Panc1 (cell line): Measurements from ENCODE around the gene SNPH. TPM values are rescaled to one million over a fixed set of nuclear protein-coding genes. Genes with fewer than 3 reads are reported as not detected.

ENCODE experiments used
- ATAC-seq: fragments of 200-7000 bp; cut with Tn5 transposase; 2 replicates; pipeline ENCODE4 v1.9.1; 2020; ENCODE audit warnings: mild to moderate bottlenecking, moderate library complexity
- BruUV-seq: library from RNA; stranded (reverse); fragments of 400-500 nt; replicated peaks from 2 replicates; lab custom pipeline; 2021; lab: Mats Ljungman, UMichigan
- CTCF ChIA-PET: fragments of 300-600 bp; sonication (Branson Sonifier 250); formaldehyde crosslinking; loops from one replicate; lab custom pipeline; 2022; ENCODE audit warnings: antibody characterized with exemption; lab: Charles Lee
- POLR2A ChIA-PET: fragments of 300-600 bp; sonication (Branson Sonifier 250); formaldehyde crosslinking; loops from one replicate; lab custom pipeline; 2022; ENCODE audit warnings: antibody characterized with exemption; lab: Charles Lee
- DNase-seq: peaks from one replicate; pipeline ENCODE4 v3.0.0-alpha.2; 2010; ENCODE audit warnings: low read depth, low spot score
- H3K27ac ChIP-seq: 2 replicates; pipeline ENCODE4 v1.5.1; 2011; ENCODE audit warnings: mild to moderate bottlenecking, low read length, inconsistent platforms
- H3K27me3 ChIP-seq: fragments of 200-500 bp; sonication (Bioruptor generic); 2 replicates; pipeline ENCODE4 v1.6.0; 2014; ENCODE audit warnings: low read length, inconsistent platforms; ENCODE audit not compliant: control insufficient read depth, insufficient read depth
- H3K36me3 ChIP-seq: fragments of 200-500 bp; sonication (Bioruptor generic); 2 replicates; pipeline ENCODE4 v1.5.1; 2014; ENCODE audit warnings: inconsistent platforms, mild to moderate bottlenecking, low read length, moderate library complexity; ENCODE audit not compliant: control insufficient read depth, insufficient read depth
- H3K4me1 ChIP-seq: 2 replicates; pipeline ENCODE4 v1.5.1; 2011; ENCODE audit warnings: inconsistent platforms, mild to moderate bottlenecking, low read length, moderate library complexity; ENCODE audit not compliant: control insufficient read depth, insufficient read depth
- H3K4me3 ChIP-seq, 2 experiments: 2 replicates each; pipeline ENCODE4 v1.5.1; 2011 to 2012; ENCODE audit warnings: low read depth in 2 of 2, low read length in 2 of 2, mild to moderate bottlenecking in 2 of 2, inconsistent platforms in 1 of 2, moderate library complexity in 1 of 2
- H3K9me3 ChIP-seq: fragments of 200-500 bp; sonication (Bioruptor generic); 2 replicates; pipeline ENCODE4 v1.5.1; 2014; ENCODE audit warnings: low read depth, mild to moderate bottlenecking, inconsistent platforms, low read length, moderate library complexity; ENCODE audit not compliant: control insufficient read depth, insufficient read depth
- POLR2AphosphoS5 ChIP-seq: IDR thresholded peaks from 2 replicates; pipeline ENCODE4 v1.6.1; 2012; ENCODE audit warnings: mild to moderate bottlenecking, low read depth, low read length, moderate library complexity
- SIN3A ChIP-seq: IDR thresholded peaks from 2 replicates; pipeline ENCODE4 v1.6.1; 2012; ENCODE audit warnings: low read depth, mild to moderate bottlenecking, low read length, moderate library complexity, borderline replicate concordance; ENCODE audit not compliant: insufficient read depth
- TCF7L2 ChIP-seq: IDR thresholded peaks from 2 replicates; pipeline ENCODE4 v1.6.1; 2011; ENCODE audit warnings: mild to moderate bottlenecking, low read depth, low read length, inconsistent platforms
- in situ Hi-C: cut with HindIII; loops from 2 replicates; pipeline ENCODE4 v1.10.0; 2016; ENCODE audit warnings: low sequenced_read_pairs, low pct_unique_long_range_greater_than_20kb
- intact Hi-C: fragments of 100-400 bp; cut with micrococcal nuclease; formaldehyde crosslinking; loops from one replicate; pipeline ENCODE4 v1.10.0; 2022; ENCODE audit not compliant: unreplicated experiment
- total RNA-seq: library from RNA; stranded (reverse); gene quantifications from one replicate; pipeline ENCODE4 v1.2.1, GENCODE V29; 2021; ENCODE audit not compliant: unreplicated experiment
- TF ChIP-seq, protein P1 (sequence below): fragments of 450-650 bp; IDR thresholded peaks from 2 replicates; pipeline ENCODE4 v1.5.1; 2017; ENCODE audit warnings: mild to moderate bottlenecking
- TF ChIP-seq, protein P2 (sequence below), 2 experiments: IDR thresholded peaks; 2 replicates each; pipeline ENCODE4 v1.6.1; 2011 to 2012; ENCODE audit warnings: low read depth in 2 of 2, control low read depth in 1 of 2, low read length in 1 of 2, mild to moderate bottlenecking in 1 of 2, moderate library complexity in 1 of 2; ENCODE audit not compliant: insufficient read depth in 1 of 2

SNPH gene
- total RNA-seq, 1 experiment from 2014 or later: 6.4 TPM

DNA sequence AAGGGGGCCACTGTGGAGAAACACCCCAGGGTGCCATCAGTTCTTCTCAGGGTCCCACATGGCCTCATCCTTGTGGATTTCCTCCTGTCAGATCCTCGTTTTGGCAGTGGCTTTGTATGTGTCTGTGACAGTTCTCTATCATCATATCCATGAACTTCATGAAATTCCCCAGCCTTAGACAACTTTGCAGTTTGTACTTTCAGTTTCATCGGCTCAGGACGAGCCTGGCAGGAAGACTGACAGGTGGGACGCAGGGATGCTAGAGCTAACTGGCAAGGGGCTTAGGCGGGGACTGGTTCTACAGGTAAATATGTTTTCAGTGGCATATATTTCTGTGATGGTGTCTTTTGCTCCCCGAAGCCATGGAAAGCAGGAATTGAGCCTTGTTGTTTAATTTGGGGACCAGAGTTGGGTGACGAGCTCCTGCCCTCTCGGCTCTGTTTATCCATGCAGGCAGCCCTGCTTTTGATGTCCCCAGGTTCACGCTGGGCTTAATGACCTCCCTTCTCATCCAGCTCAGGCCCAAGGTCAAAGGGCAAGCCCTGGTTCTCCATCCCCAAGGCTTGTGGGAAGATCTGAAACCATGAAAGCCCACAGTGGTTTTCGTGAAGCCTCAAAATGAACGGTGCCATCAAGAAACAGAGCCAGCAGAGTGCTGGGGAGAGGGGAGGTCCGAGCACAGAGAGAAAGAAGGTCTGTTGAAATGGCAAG lies 51.6 kb downstream of the SNPH start:
- Histone ChIP-seq H3K4me1 (peaks cover 9% of the 10 kb centered on the region; the same call in 1 of the 2 replicates), H3K4me3 (peak overlapping the region; percentile 5 to 8; a peak in 3 of 4 replicates), H3K27ac (peak overlapping the region; percentile 34; the same call in 1 of the 2 replicates), H3K36me3 (no peaks in the 10 kb centered on the region), H3K27me3 (no peaks in the 10 kb centered on the region), H3K9me3 (no peaks in the 10 kb centered on the region)
- DNase-seq (no peak), ATAC-seq (no peak)
- TF ChIP-seq, protein P1, sequence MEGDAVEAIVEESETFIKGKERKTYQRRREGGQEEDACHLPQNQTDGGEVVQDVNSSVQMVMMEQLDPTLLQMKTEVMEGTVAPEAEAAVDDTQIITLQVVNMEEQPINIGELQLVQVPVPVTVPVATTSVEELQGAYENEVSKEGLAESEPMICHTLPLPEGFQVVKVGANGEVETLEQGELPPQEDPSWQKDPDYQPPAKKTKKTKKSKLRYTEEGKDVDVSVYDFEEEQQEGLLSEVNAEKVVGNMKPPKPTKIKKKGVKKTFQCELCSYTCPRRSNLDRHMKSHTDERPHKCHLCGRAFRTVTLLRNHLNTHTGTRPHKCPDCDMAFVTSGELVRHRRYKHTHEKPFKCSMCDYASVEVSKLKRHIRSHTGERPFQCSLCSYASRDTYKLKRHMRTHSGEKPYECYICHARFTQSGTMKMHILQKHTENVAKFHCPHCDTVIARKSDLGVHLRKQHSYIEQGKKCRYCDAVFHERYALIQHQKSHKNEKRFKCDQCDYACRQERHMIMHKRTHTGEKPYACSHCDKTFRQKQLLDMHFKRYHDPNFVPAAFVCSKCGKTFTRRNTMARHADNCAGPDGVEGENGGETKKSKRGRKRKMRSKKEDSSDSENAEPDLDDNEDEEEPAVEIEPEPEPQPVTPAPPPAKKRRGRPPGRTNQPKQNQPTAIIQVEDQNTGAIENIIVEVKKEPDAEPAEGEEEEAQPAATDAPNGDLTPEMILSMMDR: no peak
- no peak for TF ChIP-seq SIN3A
- no peak for TF ChIP-seq POLR2AphosphoS5
- TF ChIP-seq, protein P2, sequence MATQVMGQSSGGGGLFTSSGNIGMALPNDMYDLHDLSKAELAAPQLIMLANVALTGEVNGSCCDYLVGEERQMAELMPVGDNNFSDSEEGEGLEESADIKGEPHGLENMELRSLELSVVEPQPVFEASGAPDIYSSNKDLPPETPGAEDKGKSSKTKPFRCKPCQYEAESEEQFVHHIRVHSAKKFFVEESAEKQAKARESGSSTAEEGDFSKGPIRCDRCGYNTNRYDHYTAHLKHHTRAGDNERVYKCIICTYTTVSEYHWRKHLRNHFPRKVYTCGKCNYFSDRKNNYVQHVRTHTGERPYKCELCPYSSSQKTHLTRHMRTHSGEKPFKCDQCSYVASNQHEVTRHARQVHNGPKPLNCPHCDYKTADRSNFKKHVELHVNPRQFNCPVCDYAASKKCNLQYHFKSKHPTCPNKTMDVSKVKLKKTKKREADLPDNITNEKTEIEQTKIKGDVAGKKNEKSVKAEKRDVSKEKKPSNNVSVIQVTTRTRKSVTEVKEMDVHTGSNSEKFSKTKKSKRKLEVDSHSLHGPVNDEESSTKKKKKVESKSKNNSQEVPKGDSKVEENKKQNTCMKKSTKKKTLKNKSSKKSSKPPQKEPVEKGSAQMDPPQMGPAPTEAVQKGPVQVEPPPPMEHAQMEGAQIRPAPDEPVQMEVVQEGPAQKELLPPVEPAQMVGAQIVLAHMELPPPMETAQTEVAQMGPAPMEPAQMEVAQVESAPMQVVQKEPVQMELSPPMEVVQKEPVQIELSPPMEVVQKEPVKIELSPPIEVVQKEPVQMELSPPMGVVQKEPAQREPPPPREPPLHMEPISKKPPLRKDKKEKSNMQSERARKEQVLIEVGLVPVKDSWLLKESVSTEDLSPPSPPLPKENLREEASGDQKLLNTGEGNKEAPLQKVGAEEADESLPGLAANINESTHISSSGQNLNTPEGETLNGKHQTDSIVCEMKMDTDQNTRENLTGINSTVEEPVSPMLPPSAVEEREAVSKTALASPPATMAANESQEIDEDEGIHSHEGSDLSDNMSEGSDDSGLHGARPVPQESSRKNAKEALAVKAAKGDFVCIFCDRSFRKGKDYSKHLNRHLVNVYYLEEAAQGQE (IDR thresholded peaks at IDR 0.05; ENCODE audit: insufficient read depth in 1 of 2, low read depth in 2 of 2, low read length in 1 of 2): no peak
- no peak for TF ChIP-seq TCF7L2
- no TSS peak for BruUV-seq
- intact Hi-C loops (no loop called here), in situ Hi-C loops (no loop called here)
- ChIA-PET POLR2A (no interaction called here), CTCF (no interaction called here)

DNA sequence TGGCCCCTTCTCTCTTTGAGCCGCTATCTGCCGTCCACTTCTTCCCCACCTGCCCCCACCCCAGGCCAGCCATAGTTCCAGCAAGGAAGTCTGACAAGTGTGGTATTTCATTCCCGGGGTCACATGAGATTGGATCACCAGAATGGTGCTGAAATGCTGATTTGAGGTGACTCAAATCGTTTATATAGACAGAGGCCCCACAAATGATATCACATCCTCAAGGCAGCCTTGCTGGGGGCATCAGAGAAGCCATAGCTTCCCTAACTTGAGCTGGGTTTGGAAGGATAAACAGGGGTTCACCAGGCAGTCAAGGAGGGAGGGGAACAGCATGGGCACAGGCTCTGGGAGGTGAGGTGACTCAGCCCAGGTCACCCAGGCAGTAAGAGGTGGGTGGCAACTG lies 53.0 kb downstream of the SNPH start:
- DNase-seq (no peak), ATAC-seq (no peak)
- BruUV-seq: no TSS peak
- in situ Hi-C loops (no loop called here), intact Hi-C loops (no loop called here)
- Histone ChIP-seq H3K4me3 (no peak overlapping the region), H3K36me3 (no peaks in the 10 kb centered on the region), H3K4me1 (peaks cover 6% of the 10 kb centered on the region), H3K27me3 (no peaks in the 10 kb centered on the region), H3K9me3 (no peaks in the 10 kb centered on the region), H3K27ac (no peak overlapping the region)
- CTCF ChIA-PET: no interaction called here
- POLR2A ChIA-PET: no interaction called here
- TF ChIP-seq, protein P2 (IDR thresholded peaks at IDR 0.05; ENCODE audit: insufficient read depth in 1 of 2, low read depth in 2 of 2, low read length in 1 of 2): no peak
- TF ChIP-seq SIN3A: no peak
- no peak for TF ChIP-seq TCF7L2
- no peak for TF ChIP-seq POLR2AphosphoS5
- TF ChIP-seq, protein P1: no peak
